Trophoblast cell (in vitro differentiated cells and primary cell): ENCODE measurements around the gene AXIN2.

Source experiments
- DNase-seq, 2 donors: peaks; one replicate each; pipeline ENCODE4 v3.0.0-alpha.2; 2016
- H2AFZ ChIP-seq: 2 replicates; pipeline ENCODE4 v1.6.1; 2013; ENCODE audit warnings: low read length, moderate library complexity, mild to moderate bottlenecking; ENCODE audit not compliant: insufficient read depth, poor library complexity
- H2AK5ac ChIP-seq: 2 replicates; pipeline ENCODE4 v1.6.1; 2013; ENCODE audit warnings: mild to moderate bottlenecking, low read length
- H2BK120ac ChIP-seq: 2 replicates; pipeline ENCODE4 v1.6.1; 2013; ENCODE audit warnings: low read length, mild to moderate bottlenecking, moderate library complexity; ENCODE audit not compliant: insufficient read depth, poor library complexity
- H2BK12ac ChIP-seq: 2 replicates; pipeline ENCODE4 v1.6.1; 2013; ENCODE audit warnings: mild to moderate bottlenecking, low read length, moderate library complexity
- H2BK5ac ChIP-seq: 2 replicates; pipeline ENCODE4 v1.6.1; 2013; ENCODE audit warnings: low read length, low read depth, moderate library complexity, mild to moderate bottlenecking; ENCODE audit not compliant: poor library complexity
- H3K14ac ChIP-seq: 2 replicates; pipeline ENCODE4 v1.6.1; 2013; ENCODE audit warnings: mild to moderate bottlenecking, low read length
- H3K18ac ChIP-seq: 2 replicates; pipeline ENCODE4 v1.6.1; 2013; ENCODE audit warnings: mild to moderate bottlenecking, low read length
- H3K23ac ChIP-seq: 2 replicates; pipeline ENCODE4 v1.6.1; 2013; ENCODE audit warnings: low read length
- H3K27ac ChIP-seq: 2 replicates; pipeline ENCODE4 v1.5.1; 2013; ENCODE audit warnings: low read depth, mild to moderate bottlenecking, inconsistent platforms, low read length, moderate library complexity
- H3K27me3 ChIP-seq: 2 replicates; pipeline ENCODE4 v1.6.1; 2013; ENCODE audit warnings: inconsistent platforms, mild to moderate bottlenecking, low read length, moderate library complexity; ENCODE audit not compliant: insufficient read depth
- H3K36me3 ChIP-seq, 2 experiments: 1 replicate in 1 of 2; 2 replicates in 1 of 2; pipeline ENCODE4 v1.6.1; 2013; ENCODE audit warnings: low read length in 2 of 2, mild to moderate bottlenecking in 2 of 2, moderate library complexity in 1 of 2; ENCODE audit not compliant: insufficient read depth in 2 of 2, control insufficient read depth in 1 of 2
- H3K4ac ChIP-seq: 2 replicates; pipeline ENCODE4 v1.6.1; 2013; ENCODE audit warnings: low read depth, mild to moderate bottlenecking, low read length, moderate library complexity
- H3K4me1 ChIP-seq, 2 experiments: 1 replicate in 1 of 2; 2 replicates in 1 of 2; pipeline ENCODE4 v1.6.1; 2013; ENCODE audit warnings: low read length in 2 of 2, mild to moderate bottlenecking in 2 of 2, moderate library complexity in 1 of 2; ENCODE audit not compliant: insufficient read depth in 2 of 2, control insufficient read depth in 1 of 2
- H3K4me2 ChIP-seq: 2 replicates; pipeline ENCODE4 v1.6.1; 2013; ENCODE audit warnings: inconsistent platforms, mild to moderate bottlenecking, low read length, moderate library complexity
- H3K4me3 ChIP-seq: 2 replicates; pipeline ENCODE4 v1.5.1; 2013; ENCODE audit warnings: mild to moderate bottlenecking, low read depth, low read length, inconsistent platforms
- H3K79me1 ChIP-seq: one replicate; pipeline ENCODE4 v1.6.1; 2013; ENCODE audit warnings: low read length
- H3K79me2 ChIP-seq: 2 replicates; pipeline ENCODE4 v1.6.1; 2013; ENCODE audit warnings: low read length, mild to moderate bottlenecking; ENCODE audit not compliant: control insufficient read depth, insufficient read depth, poor library complexity
- H3K9ac ChIP-seq: 2 replicates; pipeline ENCODE4 v1.6.1; 2013; ENCODE audit warnings: mild to moderate bottlenecking, low read length
- H3K9me3 ChIP-seq: 2 replicates; pipeline ENCODE4 v1.6.1; 2013; ENCODE audit warnings: low read depth, mild to moderate bottlenecking, control low read depth, inconsistent platforms, low read length; ENCODE audit not compliant: insufficient read depth
- H4K12ac ChIP-seq: 2 replicates; pipeline ENCODE4 v1.6.1; 2013; ENCODE audit warnings: low read depth, mild to moderate bottlenecking, low read length, moderate library complexity
- H4K8ac ChIP-seq: 2 replicates; pipeline ENCODE4 v1.6.1; 2013; ENCODE audit warnings: low read depth, mild to moderate bottlenecking, low read length, moderate library complexity
- H4K91ac ChIP-seq: one replicate; pipeline ENCODE4 v1.6.1; 2013; ENCODE audit warnings: low read depth, mild to moderate bottlenecking, low read length, moderate library complexity
- WGBS: extraction: QIAGEN DNeasy Blood & Tissue Kit; methylation state at CpG from one replicate; pipeline ENCODE4 v1.1.7; 2013; ENCODE audit warnings: missing lambda C conversion rate; ENCODE audit not compliant: insufficient read length, insufficient coverage; ENCODE audit errors: extremely low coverage; 5-methylcytosine and 5-hydroxymethylcytosine counted together

The AXIN2 gene

DNA sequence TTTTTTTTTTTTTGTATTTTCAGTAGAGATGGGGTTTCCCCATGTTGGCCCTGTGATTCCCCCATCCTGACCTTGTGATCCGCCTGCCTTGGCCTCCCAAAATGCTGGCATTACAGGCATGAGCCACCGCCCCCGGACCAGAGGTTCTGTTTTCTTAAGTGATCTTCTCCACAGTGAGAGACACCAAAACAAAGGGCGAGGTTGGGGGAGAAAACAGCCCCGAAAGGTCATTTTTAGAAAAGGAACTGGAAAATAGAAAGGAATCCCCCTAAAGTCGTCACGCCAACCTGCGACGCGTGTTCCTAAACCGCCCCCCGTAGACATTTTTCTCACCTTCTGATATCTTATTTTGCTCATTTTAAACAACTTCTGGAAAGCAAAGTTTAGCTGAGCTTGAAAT, 6.1 kb upstream of the AXIN2 start:
- no CpG with 5 or more reads among the region's 12 CpGs for WGBS
- Histone ChIP-seq H3K18ac (no peak overlapping the region), H3K79me1 (no peaks in the 10 kb centered on the region), H4K12ac (no peak overlapping the region), H3K79me2 (no peaks in the 10 kb centered on the region), H3K4me3 (no peak overlapping the region), H3K4me1 (peaks cover 0 to 5% of the 10 kb centered on the region in 2 experiments), H3K27me3 (no peaks in the 10 kb centered on the region), H2BK12ac (no peak overlapping the region), H3K9me3 (no peaks in the 10 kb centered on the region), H3K4me2 (no peak overlapping the region), H3K4ac (no peak overlapping the region), H3K36me3 (no peaks in the 10 kb centered on the region), H4K91ac (no peak overlapping the region), H3K23ac (no peak overlapping the region), H2AK5ac (no peak overlapping the region), H2BK5ac (no peak overlapping the region), H4K8ac (no peak overlapping the region), H2AFZ (no peak overlapping the region), H3K27ac (no peak overlapping the region), H2BK120ac (no peak overlapping the region), H3K14ac (no peak overlapping the region), H3K9ac (no peak overlapping the region)
- no peak for DNase-seq

DNA sequence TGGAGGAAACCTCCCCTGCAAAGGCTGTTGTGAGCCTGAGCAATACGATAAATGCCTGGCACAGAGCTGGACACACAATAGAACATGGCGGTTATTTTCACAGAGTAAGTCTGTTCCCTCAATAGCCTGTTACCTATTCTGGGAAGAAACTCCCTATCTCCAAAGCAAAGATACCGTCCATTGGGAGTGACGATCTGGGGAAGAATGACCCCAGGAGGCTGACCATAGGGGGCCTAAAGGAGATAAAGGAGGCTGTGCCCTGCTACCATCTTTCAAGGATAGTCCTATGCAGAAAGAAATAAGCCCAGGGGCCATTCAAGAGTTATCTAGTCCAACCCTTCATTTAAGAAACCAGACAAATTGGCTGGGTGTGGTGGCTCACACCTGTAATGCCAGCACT, 4.1 kb upstream of the AXIN2 start:
- H3K23ac ChIP-seq: no peak overlapping the region
- no CpG with 5 or more reads among the region's 4 CpGs for WGBS
- H2BK5ac ChIP-seq: no peak overlapping the region
- H3K9me3 ChIP-seq: no peaks in the 10 kb centered on the region
- peaks cover 4% of the 10 kb centered on the region for H3K79me1 ChIP-seq
- no peak for DNase-seq
- no peak overlapping the region for H2BK12ac ChIP-seq
- H4K8ac ChIP-seq: no peak overlapping the region
- H3K79me2 ChIP-seq: peaks cover under 1% of the 10 kb centered on the region
- no peak overlapping the region for H3K18ac ChIP-seq
- no peak overlapping the region for H2AFZ ChIP-seq
- H3K4me3 ChIP-seq: no peak overlapping the region
- no peaks in the 10 kb centered on the region for H3K36me3 ChIP-seq
- H3K27me3 ChIP-seq: no peaks in the 10 kb centered on the region
- H3K27ac ChIP-seq: no peak overlapping the region
- no peak overlapping the region for H2BK120ac ChIP-seq
- H3K4me1 ChIP-seq: peaks cover 0 to 9% of the 10 kb centered on the region in 2 experiments
- H3K4ac ChIP-seq: no peak overlapping the region
- no peak overlapping the region for H3K14ac ChIP-seq
- no peak overlapping the region for H3K9ac ChIP-seq
- H4K12ac ChIP-seq: no peak overlapping the region
- H4K91ac ChIP-seq: no peak overlapping the region
- H2AK5ac ChIP-seq: no peak overlapping the region
- no peak overlapping the region for H3K4me2 ChIP-seq

DNA sequence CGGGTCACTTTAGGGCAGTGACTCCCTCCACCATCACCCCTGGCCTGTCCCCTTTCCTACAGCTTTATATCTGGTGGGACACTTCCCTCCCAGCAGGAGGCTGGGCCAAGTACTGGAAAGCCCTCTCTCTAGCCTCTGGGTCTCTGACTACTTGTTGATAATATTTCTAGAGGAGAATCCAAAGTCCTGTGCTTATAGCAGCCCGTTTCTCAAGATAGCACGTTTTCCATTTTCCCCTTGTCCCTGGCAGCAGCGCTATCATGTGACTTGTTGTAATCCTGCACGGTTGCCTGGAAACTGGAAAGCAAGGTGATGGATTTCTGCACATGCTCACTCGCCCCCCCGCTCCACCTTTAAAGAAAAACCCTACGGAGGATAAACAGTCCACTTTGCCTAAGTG, 3.3 kb upstream of the AXIN2 start:
- Histone ChIP-seq H3K4me1 (peaks cover 0 to 9% of the 10 kb centered on the region in 2 experiments), H3K36me3 (no peaks in the 10 kb centered on the region), H3K14ac (no peak overlapping the region), H3K18ac (no peak overlapping the region), H2BK12ac (no peak overlapping the region), H3K23ac (no peak overlapping the region), H4K91ac (no peak overlapping the region), H2AK5ac (no peak overlapping the region), H3K4ac (no peak overlapping the region), H3K4me2 (no peak overlapping the region), H3K79me2 (peaks cover 7% of the 10 kb centered on the region), H4K8ac (no peak overlapping the region), H4K12ac (no peak overlapping the region), H2BK5ac (no peak overlapping the region), H3K79me1 (peaks cover 10% of the 10 kb centered on the region), H2BK120ac (no peak overlapping the region), H3K9me3 (peaks cover 1% of the 10 kb centered on the region), H3K9ac (no peak overlapping the region), H3K27me3 (no peaks in the 10 kb centered on the region), H3K27ac (no peak overlapping the region), H3K4me3 (no peak overlapping the region), H2AFZ (no peak overlapping the region)
- WGBS: no CpG with 5 or more reads among the region's 8 CpGs
- DNase-seq: no peak

DNA sequence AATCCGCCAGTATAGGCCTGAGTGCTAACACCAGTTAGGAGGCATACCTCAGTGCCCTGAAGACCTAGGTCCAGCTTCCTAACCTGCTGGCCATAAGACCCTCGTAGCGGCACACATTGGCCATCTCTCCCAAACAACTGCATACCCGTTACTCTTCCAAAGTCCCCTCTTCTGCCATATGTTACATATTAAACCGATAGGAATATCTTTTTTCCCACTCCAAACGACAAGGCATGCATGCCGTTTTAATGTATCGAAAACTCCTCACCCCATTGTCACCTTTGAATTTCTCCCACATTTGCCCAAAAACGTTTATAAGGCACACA, 721 bp upstream of the AXIN2 start:
- Histone ChIP-seq H3K79me1 (peaks cover 16% of the 10 kb centered on the region), H3K9me3 (peaks cover 1% of the 10 kb centered on the region), H3K4me2 (peak overlapping the region; percentile 68), H2BK120ac (no peak overlapping the region), H3K14ac (no peak overlapping the region), H3K23ac (no peak overlapping the region), H2BK5ac (no peak overlapping the region), H4K12ac (no peak overlapping the region), H4K91ac (no peak overlapping the region), H3K27me3 (no peaks in the 10 kb centered on the region), H3K9ac (no peak overlapping the region), H3K4me1 (peaks cover 2 to 18% of the 10 kb centered on the region in 2 experiments), H3K79me2 (peaks cover 12% of the 10 kb centered on the region), H3K27ac (no peak overlapping the region), H3K18ac (no peak overlapping the region), H2AK5ac (no peak overlapping the region), H2AFZ (no peak overlapping the region), H4K8ac (no peak overlapping the region), H2BK12ac (no peak overlapping the region), H3K4me3 (no peak overlapping the region), H3K4ac (no peak overlapping the region), H3K36me3 (peaks cover 7 to 11% of the 10 kb centered on the region in 2 experiments)
- no CpG with 5 or more reads among the region's 9 CpGs for WGBS
- DNase-seq: no peak
